Measurements from ENCODE around the gene NKD1. TPM values are rescaled to one million over a fixed set of nuclear protein-coding genes. Genes with fewer than 3 reads are reported as not detected.
"Not testable (repeated sequence)": the region's sequence is repeated elsewhere in the genome, so short reads cannot be mapped to it uniquely, and the experiment has no call there.

The NKD1 gene
- total RNA-seq, 3 donors from 2014 or later, result 1.3 to 5.0 (median 4.6) TPM

DNA sequence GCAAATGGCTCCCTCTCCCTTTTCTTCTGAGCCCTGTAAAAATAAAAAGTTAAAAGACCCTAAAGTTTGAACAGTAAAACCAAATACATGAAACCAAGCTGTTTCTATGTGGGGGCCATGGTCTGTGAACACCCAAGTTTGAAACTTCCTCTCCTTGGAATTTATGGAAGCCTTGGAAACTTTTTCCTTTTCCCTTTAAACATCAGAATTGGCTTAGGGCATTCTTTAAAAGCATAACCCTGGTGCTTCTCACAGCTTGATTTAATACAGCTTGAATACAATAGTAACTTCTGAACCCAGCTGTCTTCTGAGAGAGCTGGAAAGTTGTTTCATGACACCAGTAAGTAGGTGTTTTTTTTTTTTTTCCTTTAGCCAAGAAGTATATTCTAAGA is 26.5 kb downstream of the NKD1 start:
- H3K4me3 ChIP-seq, result no peak overlapping the region
- H3K27me3 ChIP-seq, result no peaks in the 10 kb centered on the region
- DNase-seq (ENCODE audit: low spot score in 2 of 2), result no peak
- H3K9me3 ChIP-seq, result no peaks in the 10 kb centered on the region
- no peaks in the 10 kb centered on the region for H3K36me3 ChIP-seq
- TF ChIP-seq POLR2A (IDR thresholded peaks at IDR 0.05) (no peak), POLR2AphosphoS5 (IDR thresholded peaks at IDR 0.05) (no peak)
- H3K27ac ChIP-seq, result peak overlapping the region; percentile 40 to 55
- H3K4me1 ChIP-seq, result no peaks in the 10 kb centered on the region
- intact Hi-C loops (cut with DNase I; ENCODE audit: low total_unique reads), result no loop called here

DNA sequence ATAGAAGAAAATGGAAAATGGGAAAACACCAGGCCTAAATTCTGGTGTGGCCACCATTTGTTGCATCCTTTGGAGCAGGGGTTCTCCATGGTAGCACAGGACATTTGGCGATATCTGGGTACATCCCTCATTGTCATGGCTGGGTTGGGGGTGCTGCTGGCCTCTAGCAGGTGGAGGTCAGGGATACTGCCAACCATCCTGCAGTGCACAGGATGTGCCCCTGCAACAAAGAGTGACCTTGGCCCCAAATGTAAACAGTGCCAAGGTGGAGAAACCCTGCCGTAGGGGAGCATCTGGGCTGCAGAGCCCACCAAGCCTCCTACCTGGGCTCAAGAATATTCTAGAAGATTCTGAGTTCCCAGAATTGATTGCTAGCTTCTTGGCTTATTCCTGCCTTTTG is 27.5 kb downstream of the NKD1 start:
- TF ChIP-seq, protein P1, sequence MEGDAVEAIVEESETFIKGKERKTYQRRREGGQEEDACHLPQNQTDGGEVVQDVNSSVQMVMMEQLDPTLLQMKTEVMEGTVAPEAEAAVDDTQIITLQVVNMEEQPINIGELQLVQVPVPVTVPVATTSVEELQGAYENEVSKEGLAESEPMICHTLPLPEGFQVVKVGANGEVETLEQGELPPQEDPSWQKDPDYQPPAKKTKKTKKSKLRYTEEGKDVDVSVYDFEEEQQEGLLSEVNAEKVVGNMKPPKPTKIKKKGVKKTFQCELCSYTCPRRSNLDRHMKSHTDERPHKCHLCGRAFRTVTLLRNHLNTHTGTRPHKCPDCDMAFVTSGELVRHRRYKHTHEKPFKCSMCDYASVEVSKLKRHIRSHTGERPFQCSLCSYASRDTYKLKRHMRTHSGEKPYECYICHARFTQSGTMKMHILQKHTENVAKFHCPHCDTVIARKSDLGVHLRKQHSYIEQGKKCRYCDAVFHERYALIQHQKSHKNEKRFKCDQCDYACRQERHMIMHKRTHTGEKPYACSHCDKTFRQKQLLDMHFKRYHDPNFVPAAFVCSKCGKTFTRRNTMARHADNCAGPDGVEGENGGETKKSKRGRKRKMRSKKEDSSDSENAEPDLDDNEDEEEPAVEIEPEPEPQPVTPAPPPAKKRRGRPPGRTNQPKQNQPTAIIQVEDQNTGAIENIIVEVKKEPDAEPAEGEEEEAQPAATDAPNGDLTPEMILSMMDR (IDR thresholded peaks at IDR 0.05), result no peak
- TF ChIP-seq POLR2A (IDR thresholded peaks at IDR 0.05) (no peak), POLR2AphosphoS5 (IDR thresholded peaks at IDR 0.05) (no peak)
- DNase-seq (ENCODE audit: low spot score in 2 of 2), result no peak
- no peaks in the 10 kb centered on the region for H3K9me3 ChIP-seq
- no peak overlapping the region for H3K27ac ChIP-seq
- H3K4me1 ChIP-seq, result no peaks in the 10 kb centered on the region
- H3K4me3 ChIP-seq, result no peak overlapping the region
- intact Hi-C loops (cut with DNase I; ENCODE audit: low total_unique reads), result no loop called here
- no peaks in the 10 kb centered on the region for H3K36me3 ChIP-seq
- H3K27me3 ChIP-seq, result no peaks in the 10 kb centered on the region

DNA sequence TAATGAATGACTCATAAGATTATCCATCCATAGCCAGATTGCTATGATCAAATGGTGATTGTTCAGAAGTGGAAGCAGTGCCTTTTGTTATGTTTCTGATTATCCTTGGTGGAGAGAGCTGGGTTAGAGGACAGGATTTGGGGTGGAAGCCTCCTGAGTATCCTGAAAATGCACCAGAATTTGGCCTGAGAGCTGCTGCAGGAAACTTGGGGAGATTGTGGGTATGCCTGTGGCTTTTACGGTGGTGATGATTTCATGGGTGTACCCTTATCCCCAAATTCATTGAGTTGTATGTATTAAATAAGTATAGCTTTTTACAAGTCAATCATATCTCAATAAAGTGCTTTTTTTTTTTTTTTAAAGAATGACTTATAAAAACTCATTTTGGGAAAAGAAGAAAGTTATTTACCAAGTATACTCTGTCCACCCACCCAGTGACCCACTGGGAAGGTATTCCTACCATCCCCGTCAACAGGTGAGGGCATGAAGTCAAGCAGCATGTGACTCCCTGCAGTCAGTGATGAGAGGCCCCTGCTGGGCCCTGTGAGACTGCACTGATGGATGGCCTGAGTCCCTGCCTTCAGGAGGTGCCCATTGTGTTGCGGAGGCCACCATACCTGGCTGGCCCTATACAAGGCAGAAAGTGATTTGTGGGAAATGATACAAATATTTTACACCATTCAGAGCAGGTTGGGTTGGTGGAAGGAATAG is 28.4 kb downstream of the NKD1 start:
- intact Hi-C loops (cut with DNase I; ENCODE audit: low total_unique reads), result no loop called here
- Histone ChIP-seq H3K36me3 (no peaks in the 10 kb centered on the region), H3K27ac (no peak overlapping the region), H3K27me3 (no peaks in the 10 kb centered on the region), H3K4me3 (no peak overlapping the region), H3K4me1 (no peaks in the 10 kb centered on the region), H3K9me3 (no peaks in the 10 kb centered on the region)
- TF ChIP-seq POLR2A (IDR thresholded peaks at IDR 0.05) (no peak), POLR2AphosphoS5 (IDR thresholded peaks at IDR 0.05) (no peak)
- TF ChIP-seq, protein P1 (IDR thresholded peaks at IDR 0.05), result no peak
- DNase-seq (ENCODE audit: low spot score in 2 of 2), result no peak

DNA sequence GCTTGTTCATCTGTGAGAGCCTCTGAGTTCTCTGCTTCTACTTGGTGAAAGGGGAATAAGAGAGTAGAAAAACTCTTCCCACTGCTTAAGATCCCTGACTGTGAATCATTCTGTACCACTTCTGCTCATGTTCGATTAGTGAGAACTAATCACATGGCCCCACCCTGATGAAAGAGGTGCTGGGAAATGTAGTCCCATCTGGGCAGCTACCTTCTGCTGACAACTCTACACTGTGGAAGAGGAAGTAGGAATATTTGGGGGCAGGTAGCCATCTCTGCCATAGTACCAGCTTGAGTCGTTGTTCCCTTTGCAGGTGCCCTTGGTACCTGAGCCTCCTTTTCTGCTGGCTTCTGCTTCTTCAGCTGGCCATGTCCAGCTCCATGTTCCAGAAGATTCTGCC is 29.9 kb downstream of the NKD1 start:
- no peak overlapping the region for H3K27ac ChIP-seq
- H3K9me3 ChIP-seq, result no peaks in the 10 kb centered on the region
- H3K27me3 ChIP-seq, result no peaks in the 10 kb centered on the region
- no peaks in the 10 kb centered on the region for H3K36me3 ChIP-seq
- TF ChIP-seq POLR2A (IDR thresholded peaks at IDR 0.05), result no peak
- TF ChIP-seq, protein P1 (IDR thresholded peaks at IDR 0.05), result no peak
- no peak for TF ChIP-seq POLR2AphosphoS5 (IDR thresholded peaks at IDR 0.05)
- H3K4me3 ChIP-seq, result no peak overlapping the region
- DNase-seq (ENCODE audit: low spot score in 2 of 2), result no peak
- intact Hi-C loops (cut with DNase I; ENCODE audit: low total_unique reads), result no loop called here
- H3K4me1 ChIP-seq, result no peaks in the 10 kb centered on the region

DNA sequence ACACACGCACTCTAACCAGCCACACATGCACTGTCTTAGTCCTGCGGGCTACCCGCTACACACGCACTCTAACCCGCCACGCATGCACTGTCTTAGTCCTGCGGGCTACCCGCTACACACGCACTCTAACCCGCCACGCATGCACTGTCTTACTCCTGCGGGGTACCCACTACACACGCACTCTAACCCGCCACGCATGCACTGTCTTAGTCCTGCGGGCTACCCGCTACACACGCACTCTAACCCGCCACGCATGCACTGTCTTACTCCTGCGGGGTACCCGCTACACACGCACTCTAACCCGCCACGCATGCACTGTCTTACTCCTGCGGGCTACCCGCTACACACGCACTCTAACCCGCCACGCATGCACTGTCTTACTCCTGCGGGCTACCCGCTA is 31.2 kb downstream of the NKD1 start:
- H3K4me1 ChIP-seq; intact Hi-C loops (cut with DNase I; ENCODE audit: low total_unique reads); H3K4me3 ChIP-seq; H3K36me3 ChIP-seq; H3K27me3 ChIP-seq; H3K9me3 ChIP-seq; H3K27ac ChIP-seq; DNase-seq (ENCODE audit: low spot score in 2 of 2): not testable (repeated sequence)

DNA sequence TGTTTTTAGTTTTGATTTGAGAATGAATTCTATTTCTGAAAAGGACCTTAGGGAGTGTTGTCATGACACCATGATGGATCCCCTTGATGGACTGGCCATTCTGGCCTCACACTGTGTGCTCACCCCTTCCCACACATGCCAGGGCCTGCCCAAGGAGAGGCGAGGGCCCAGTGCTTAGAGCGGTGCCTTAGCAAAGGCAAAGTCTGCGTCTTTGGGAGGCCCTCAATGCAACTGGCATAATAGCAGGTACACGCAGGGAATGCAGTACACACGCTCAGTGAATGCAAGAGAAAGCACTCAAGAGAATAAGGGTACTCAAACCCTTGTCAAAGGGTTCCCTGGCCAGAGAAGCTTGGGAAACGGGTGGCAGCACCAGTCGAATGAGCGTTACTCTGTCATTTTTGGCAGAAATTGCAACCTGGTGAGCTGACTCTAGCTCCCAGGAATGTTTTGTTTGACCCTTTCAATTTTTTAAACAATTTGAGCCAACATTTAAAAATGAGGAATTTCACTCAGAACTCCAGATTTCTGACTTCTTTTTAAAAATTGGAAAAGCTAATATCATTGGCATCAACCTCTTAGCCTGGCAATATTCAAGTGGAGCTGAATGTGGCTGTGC is 32.1 kb downstream of the NKD1 start:
- intact Hi-C loops (cut with DNase I; ENCODE audit: low total_unique reads), result no loop called here
- no peak for DNase-seq (ENCODE audit: low spot score in 2 of 2)
- Histone ChIP-seq H3K36me3 (no peaks in the 10 kb centered on the region), H3K4me3 (no peak overlapping the region), H3K27me3 (no peaks in the 10 kb centered on the region), H3K4me1 (no peaks in the 10 kb centered on the region), H3K27ac (no peak overlapping the region), H3K9me3 (no peaks in the 10 kb centered on the region)
- TF ChIP-seq, protein P1 (IDR thresholded peaks at IDR 0.05), result no peak
- TF ChIP-seq POLR2AphosphoS5 (IDR thresholded peaks at IDR 0.05), result no peak
- TF ChIP-seq POLR2A (IDR thresholded peaks at IDR 0.05), result no peak

All from breast epithelium (tissue), 4 donors.